Muscle layer of colon (tissue), 2 donors: ENCODE data around the gene DOK6.

Source experiments
- H3K27ac ChIP-seq: one replicate; pipeline ENCODE4 v1.7.0; 2013; ENCODE audit warnings: low read depth, mild to moderate bottlenecking, low read length, moderate library complexity
- H3K27me3 ChIP-seq, 2 donors: one replicate each; pipeline ENCODE4 v1.7.0; 2013; ENCODE audit warnings: low read length in 2 of 2, mild to moderate bottlenecking in 2 of 2; ENCODE audit not compliant: insufficient read depth in 2 of 2, control insufficient read depth in 1 of 2
- H3K36me3 ChIP-seq: one replicate; pipeline ENCODE4 v1.7.0; 2013; ENCODE audit warnings: mild to moderate bottlenecking, low read length; ENCODE audit not compliant: insufficient read depth
- H3K4me1 ChIP-seq: one replicate; pipeline ENCODE4 v1.7.0; 2013; ENCODE audit warnings: mild to moderate bottlenecking, low read length; ENCODE audit not compliant: insufficient read depth
- H3K4me3 ChIP-seq, 2 donors: one replicate each; pipeline ENCODE4 v1.7.0; 2013; ENCODE audit warnings: low read length in 2 of 2, low read depth in 1 of 2, mild to moderate bottlenecking in 1 of 2, moderate library complexity in 1 of 2
- H3K9ac ChIP-seq: one replicate; pipeline ENCODE4 v1.7.0; 2013; ENCODE audit warnings: low read length
- H3K9me3 ChIP-seq: one replicate; pipeline ENCODE4 v1.7.0; 2013; ENCODE audit warnings: mild to moderate bottlenecking, low read length
- donor health status: abdominal sarcoma.
- donor health status: Adenocarcinoma of cecum.

DOK6 gene

GRCh38 chr18:69444221-69444620 lies 43.5 kb downstream of the DOK6 start:
- H3K9me3 ChIP-seq: no peaks in the 10 kb centered on the region

GRCh38 chr18:69447886-69448285 lies 47.2 kb downstream of the DOK6 start:
- Histone ChIP-seq H3K36me3 (no peaks in the 10 kb centered on the region), H3K27ac (no peak overlapping the region), H3K4me3 (no peak overlapping the region), H3K9ac (no peak overlapping the region), H3K9me3 (no peaks in the 10 kb centered on the region), H3K27me3 (no peaks in the 10 kb centered on the region), H3K4me1 (no peaks in the 10 kb centered on the region)

More at GRCh38 chr18:69444221-69444620, 43.5 kb downstream of the DOK6 start:
- H3K27me3 ChIP-seq: no peaks in the 10 kb centered on the region
- H3K4me1 ChIP-seq: no peaks in the 10 kb centered on the region
- no peak overlapping the region for H3K27ac ChIP-seq
- H3K4me3 ChIP-seq: no peak overlapping the region
- no peaks in the 10 kb centered on the region for H3K36me3 ChIP-seq
- no peak overlapping the region for H3K9ac ChIP-seq

- H3K36me3 ChIP-seq: no peaks in the 10 kb centered on the region
- H3K27ac ChIP-seq: no peak overlapping the region
- no peak overlapping the region for H3K9ac ChIP-seq
- no peaks in the 10 kb centered on the region for H3K27me3 ChIP-seq
- H3K9me3 ChIP-seq: no peaks in the 10 kb centered on the region
- no peaks in the 10 kb centered on the region for H3K4me1 ChIP-seq
- H3K4me3 ChIP-seq: no peak overlapping the region
Observed at GRCh38 chr18:69455125-69455524, 54.4 kb downstream of the DOK6 start.

- Histone ChIP-seq H3K4me3 (no peak overlapping the region), H3K27me3 (no peaks in the 10 kb centered on the region), H3K27ac (no peak overlapping the region), H3K9ac (no peak overlapping the region), H3K4me1 (no peaks in the 10 kb centered on the region), H3K36me3 (no peaks in the 10 kb centered on the region), H3K9me3 (no peaks in the 10 kb centered on the region)
Observed at GRCh38 chr18:69469444-69469919, 68.8 kb downstream of the DOK6 start.

DNA sequence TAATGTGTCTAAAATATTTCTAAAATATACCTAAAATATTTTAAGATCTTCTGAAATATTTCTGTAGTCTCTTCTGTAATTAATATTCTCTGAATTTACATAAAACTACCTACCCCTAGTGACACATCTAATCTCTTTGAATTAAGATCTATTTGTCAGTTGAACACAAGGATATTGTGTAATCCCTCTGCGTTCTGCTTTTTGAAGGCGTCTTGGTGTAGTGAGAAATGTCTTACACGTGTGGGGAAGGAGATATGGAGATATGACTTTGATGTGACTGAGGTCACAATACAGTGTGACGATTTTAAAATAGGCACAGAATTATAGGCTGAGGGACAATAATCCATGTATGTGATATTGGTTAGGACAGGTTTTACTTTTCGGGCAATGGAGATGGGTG lies 79.8 kb downstream of the DOK6 start:
- no peak overlapping the region for H3K27ac ChIP-seq
- H3K9me3 ChIP-seq: no peaks in the 10 kb centered on the region
- H3K9ac ChIP-seq: no peak overlapping the region
- no peaks in the 10 kb centered on the region for H3K4me1 ChIP-seq
- H3K4me3 ChIP-seq: no peak overlapping the region
- H3K36me3 ChIP-seq: no peaks in the 10 kb centered on the region
- no peaks in the 10 kb centered on the region for H3K27me3 ChIP-seq

- H3K4me1 ChIP-seq: no peaks in the 10 kb centered on the region
- no peak overlapping the region for H3K27ac ChIP-seq
- no peaks in the 10 kb centered on the region for H3K9me3 ChIP-seq
- H3K36me3 ChIP-seq: no peaks in the 10 kb centered on the region
- no peaks in the 10 kb centered on the region for H3K27me3 ChIP-seq
- H3K4me3 ChIP-seq: no peak overlapping the region
- no peak overlapping the region for H3K9ac ChIP-seq
Observed at GRCh38 chr18:69483574-69483973, 82.9 kb downstream of the DOK6 start.

- Histone ChIP-seq H3K9me3 (no peaks in the 10 kb centered on the region), H3K27ac (no peak overlapping the region), H3K4me3 (no peak overlapping the region), H3K9ac (no peak overlapping the region), H3K27me3 (no peaks in the 10 kb centered on the region), H3K4me1 (no peaks in the 10 kb centered on the region), H3K36me3 (no peaks in the 10 kb centered on the region)
Observed at GRCh38 chr18:69484699-69485396, 84.2 kb downstream of the DOK6 start.

- no peaks in the 10 kb centered on the region for H3K27me3 ChIP-seq
- no peak overlapping the region for H3K27ac ChIP-seq
- no peaks in the 10 kb centered on the region for H3K4me1 ChIP-seq
- H3K9ac ChIP-seq: no peak overlapping the region
- no peaks in the 10 kb centered on the region for H3K36me3 ChIP-seq
- no peaks in the 10 kb centered on the region for H3K9me3 ChIP-seq
- H3K4me3 ChIP-seq: no peak overlapping the region
Observed at GRCh38 chr18:69487488-69488394, 87.1 kb downstream of the DOK6 start.

DNA sequence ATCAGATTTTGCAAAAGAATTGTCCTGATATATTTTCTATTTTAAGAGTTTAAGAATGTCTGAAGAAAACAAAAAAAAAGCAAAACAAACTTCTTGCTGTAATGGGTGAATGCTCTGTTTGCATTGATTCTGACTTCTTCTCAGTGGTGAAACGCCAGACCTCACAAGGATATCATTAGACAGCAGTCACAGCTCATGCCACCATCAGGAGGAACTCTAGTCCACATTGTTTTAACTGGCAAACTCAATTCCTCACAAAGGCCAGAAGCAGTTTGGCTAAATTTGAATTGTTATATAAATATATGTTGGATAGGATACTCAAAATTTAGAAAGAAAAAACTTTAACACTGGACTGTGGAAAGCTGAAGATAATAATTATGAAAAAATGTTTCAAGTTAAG lies 89.4 kb downstream of the DOK6 start:
- Histone ChIP-seq H3K36me3 (no peaks in the 10 kb centered on the region), H3K4me3 (no peak overlapping the region), H3K9me3 (no peaks in the 10 kb centered on the region), H3K27ac (no peak overlapping the region), H3K27me3 (no peaks in the 10 kb centered on the region), H3K9ac (no peak overlapping the region), H3K4me1 (no peaks in the 10 kb centered on the region)

DNA sequence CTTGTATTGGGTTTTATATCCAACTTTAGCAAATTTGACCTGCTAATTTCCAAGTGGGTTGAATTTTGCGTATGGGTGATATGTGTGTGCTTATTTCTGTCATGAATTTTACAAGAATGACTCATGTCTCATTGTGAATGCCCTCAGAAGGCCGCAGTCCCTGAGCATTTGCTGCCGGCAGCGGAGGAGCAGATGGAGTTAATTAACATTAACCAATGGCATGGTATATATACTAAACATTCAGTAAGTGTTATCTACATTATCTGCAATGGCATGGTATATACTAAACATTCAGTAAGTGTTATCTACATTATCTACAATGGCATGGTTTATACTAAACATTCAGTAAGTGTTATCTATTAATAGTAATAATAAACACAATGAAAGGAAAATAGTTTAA lies 90.1 kb downstream of the DOK6 start:
- Histone ChIP-seq H3K36me3 (no peaks in the 10 kb centered on the region), H3K9me3 (no peaks in the 10 kb centered on the region), H3K27me3 (no peaks in the 10 kb centered on the region), H3K4me3 (no peak overlapping the region), H3K9ac (no peak overlapping the region), H3K27ac (no peak overlapping the region), H3K4me1 (no peaks in the 10 kb centered on the region)

GRCh38 chr18:69491576-69491975 lies 90.9 kb downstream of the DOK6 start:
- H3K27ac ChIP-seq: no peak overlapping the region
- H3K4me3 ChIP-seq: no peak overlapping the region
- H3K27me3 ChIP-seq: no peaks in the 10 kb centered on the region
- no peaks in the 10 kb centered on the region for H3K36me3 ChIP-seq
- no peaks in the 10 kb centered on the region for H3K9me3 ChIP-seq
- no peak overlapping the region for H3K9ac ChIP-seq
- H3K4me1 ChIP-seq: no peaks in the 10 kb centered on the region
